Muscle of arm (tissue), 12 donors: ENCODE measurements around the gene NELFB. TPM values are rescaled to one million over a fixed set of nuclear protein-coding genes. Genes with fewer than 3 reads are reported as not detected.

Source experiments
- DNase-seq: peaks from one replicate; pipeline ENCODE4 v3.0.0-alpha.2; 2013
- polyA plus RNA-seq, 12 donors: library from polyadenylated mRNA; unstranded; fragments of 120-200 nt; gene quantifications; one replicate each; pipeline ENCODE4 v1.2.1, GENCODE V29; 2013; ENCODE audit not compliant: insufficient read length in 12 of 12

Gene NELFB
- polyA plus RNA-seq, 12 donors = 31.1 to 52.0 (median 39.2) TPM; not detected in 1

GRCh38 chr9:137311986-137312851 lies 57.1 kb downstream of the NELFB start:
- DNase-seq = no peak

DNA sequence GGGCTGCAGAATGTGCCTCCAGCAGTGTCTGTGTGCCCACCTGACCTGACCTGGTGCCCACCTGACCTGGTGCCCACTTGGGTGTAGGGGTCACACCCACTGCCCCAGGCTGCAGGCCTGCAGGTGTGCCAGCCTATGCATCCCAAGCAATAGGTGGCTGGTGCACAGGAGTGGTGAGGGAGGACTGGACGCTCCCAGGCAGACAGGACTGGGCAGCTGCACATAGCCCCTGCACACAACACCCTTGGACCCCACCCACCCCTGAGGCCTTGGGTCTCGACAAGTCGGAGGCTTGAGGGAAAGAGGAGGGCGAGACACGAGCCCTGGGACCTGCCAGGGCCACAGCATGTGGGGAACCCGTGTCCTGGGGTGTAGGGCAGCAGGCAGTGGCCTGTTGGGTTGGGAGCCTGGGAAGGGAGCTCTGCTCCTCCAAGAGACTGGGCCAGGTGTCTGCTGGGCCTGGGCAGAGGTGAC lies 57.8 kb downstream of the NELFB start:
- DNase-seq = no peak

GRCh38 chr9:137313326-137313936 lies 58.3 kb downstream of the NELFB start:
- DNase-seq = no peak

DNA sequence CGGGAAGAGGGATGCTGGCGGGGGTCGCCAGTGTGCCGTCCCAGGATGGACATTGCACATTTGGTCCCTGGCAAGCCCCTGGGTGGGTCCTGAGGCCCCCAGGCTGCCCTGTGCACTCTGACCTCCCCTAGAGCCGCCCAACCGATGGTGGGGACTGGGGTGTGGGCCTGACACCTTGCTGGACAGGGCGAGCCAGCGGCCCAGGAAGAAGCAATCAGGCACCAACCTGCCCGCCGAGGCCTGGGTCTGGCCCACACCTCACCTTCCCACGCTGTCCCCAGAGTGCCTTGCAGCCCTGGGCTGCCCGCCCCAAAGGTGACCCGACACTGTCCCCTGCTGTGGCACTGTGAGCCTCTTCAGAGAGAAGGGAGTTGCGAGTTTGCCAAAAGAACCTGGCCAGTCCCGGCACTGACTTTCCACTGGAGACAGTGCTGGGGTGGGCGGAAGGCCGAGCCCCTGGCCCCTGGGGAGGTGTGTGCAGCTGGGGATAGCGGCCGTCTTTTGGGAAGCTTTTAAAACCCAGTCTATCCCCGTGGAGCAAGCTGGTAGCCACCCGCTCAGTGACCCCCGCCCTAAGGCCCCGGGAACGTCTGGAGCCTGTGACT lies 58.9 kb downstream of the NELFB start:
- no peak for DNase-seq

DNA sequence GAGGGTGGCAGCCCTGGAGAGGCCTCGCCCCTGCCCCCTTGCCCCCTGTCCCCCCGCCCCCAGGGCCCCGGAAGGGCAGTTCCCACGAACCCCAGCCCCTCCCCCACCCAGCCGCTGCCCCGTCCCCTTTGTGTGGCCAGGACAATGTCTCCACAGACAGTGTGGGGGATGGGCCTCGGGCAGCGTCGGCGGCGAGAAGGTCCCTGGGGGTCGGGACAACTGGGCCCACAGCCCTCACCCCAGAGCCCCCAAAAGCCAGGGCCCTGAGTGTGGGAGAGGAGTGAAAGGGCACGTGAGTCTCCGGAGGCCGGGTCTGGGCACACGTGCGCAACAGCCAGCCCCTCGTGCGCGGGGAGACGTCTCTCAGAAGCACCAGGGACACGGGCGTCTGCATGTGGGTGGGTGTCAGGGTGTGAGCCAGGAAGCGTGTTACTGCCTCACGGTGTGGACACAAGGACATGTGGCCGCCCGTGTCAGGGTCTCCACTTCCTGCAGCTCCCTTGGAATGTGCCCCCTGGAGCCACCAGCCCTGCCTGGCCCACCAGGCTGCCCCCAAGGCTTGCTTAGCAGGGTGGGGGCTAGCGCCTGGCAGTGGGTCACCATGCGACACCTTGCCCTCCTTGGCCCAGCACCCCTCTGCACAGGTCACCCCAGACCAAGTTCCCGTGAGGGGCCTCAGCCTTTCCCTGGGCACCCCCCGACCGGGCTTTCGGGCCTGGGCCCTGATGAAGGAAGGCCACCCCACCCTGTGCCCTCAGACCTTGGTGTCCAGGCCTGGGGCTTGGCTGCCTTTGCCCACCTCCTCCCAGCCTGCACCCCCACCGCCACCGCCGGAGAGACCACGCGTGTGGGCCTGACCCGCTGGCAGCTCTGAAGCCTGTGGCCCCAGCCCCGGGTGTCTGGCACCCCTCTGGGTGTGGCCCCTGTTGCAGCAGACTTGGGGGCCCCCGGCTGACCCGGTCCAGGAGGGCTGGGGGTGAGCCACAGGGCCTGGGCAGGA lies 59.7 kb downstream of the NELFB start:
- DNase-seq = no peak

DNA sequence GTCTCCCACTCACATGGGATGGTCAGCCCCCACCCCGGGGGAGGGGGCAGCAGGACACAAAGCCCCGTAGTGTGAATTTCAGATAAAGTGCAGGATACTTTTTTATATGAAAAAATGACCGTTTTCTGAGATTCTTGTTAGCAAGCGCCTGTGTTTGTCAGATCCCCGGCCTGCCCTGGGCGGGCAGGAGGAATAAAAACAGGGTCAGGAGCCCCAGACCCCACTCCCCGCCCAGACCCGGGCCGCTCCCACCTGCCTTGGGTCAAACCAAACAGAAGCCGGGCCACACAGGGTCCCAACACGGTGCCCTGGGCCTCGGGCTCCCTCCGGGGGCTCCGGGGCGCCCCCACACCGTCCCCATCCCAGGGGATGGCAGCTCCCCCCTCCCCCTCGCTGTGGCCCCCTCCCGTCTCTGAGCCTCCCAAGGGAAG lies 60.5 kb downstream of the NELFB start:
- DNase-seq = no peak

- no peak for DNase-seq
Measured at GRCh38 chr9:137316012-137316981, 61.2 kb downstream of the NELFB start.

DNA sequence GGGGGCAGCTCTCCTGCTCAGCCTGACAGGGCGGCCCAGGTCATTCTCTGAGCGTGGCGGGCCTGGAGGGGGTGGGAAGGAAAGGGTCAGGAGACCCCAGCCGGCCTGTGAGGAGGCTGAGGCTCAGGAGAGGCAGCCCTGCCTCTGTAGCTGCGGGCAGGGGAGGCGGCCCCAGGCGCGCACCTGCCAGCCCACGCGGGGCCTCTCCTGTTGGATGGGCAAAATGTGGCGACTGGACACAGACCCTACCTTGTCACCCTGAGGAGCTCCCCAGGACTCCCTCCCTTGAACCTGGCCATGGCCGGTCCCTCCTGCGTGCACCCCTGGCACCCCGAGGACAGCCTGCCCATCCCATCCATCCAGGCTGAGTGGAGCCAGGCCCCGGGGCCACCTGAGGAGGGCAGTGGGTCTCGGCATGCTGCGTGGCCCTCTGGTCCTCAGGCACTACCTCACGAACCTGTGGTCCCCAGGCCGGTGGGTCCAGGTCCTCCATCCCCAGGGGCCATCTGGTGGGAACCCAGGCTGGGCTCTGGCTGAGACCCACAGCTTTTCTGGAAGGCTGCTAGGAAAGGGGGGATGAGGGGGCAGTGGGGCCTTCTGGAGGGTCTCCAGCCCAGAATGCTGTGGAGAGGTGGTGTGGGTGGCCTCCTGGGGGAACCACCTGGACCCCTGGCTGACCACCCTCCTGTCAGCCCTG lies 62.0 kb downstream of the NELFB start:
- no peak for DNase-seq

GRCh38 chr9:137317718-137318511 lies 62.8 kb downstream of the NELFB start:
- no peak for DNase-seq

- DNase-seq = no peak
Measured at GRCh38 chr9:137318602-137319001, 63.5 kb downstream of the NELFB start.

DNA sequence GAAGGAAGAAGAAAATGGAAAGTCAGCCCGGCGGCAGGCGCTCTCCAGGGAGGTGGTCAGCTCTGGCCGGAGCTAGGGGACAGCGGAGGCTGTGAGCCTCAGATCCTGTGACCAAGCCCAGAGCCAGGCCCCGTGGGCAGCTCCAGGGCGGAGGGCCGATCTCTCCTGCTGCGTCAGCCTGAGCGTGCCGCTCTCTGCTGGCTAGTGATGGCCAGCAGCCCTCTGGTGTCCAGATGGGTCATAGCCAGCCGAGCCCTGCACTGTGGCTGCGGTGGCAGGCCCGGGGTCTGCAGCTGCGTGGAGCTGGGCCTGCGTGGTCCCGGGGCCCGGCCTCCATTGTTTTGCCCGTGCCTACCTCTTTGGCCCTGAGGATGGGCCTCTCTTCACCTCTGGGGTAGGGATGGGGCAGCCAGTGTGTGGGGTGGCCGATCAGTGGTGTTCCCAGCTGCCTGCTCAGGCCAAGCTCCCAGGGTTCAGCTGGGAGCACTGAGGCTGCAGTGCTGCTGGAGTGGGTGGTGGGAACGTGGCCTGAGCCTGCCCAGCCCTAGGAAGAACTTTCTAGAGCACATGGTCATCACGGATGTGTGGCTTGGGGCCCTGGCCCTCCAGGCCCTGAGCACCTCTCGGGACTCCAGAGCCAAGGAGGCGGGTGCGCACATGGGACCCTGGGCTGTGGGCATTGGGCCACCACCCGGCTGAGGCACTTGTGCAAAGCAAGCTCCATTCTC lies 64.0 kb downstream of the NELFB start:
- DNase-seq = no peak

GRCh38 chr9:137319739-137320551 lies 64.8 kb downstream of the NELFB start:
- DNase-seq = no peak

DNA sequence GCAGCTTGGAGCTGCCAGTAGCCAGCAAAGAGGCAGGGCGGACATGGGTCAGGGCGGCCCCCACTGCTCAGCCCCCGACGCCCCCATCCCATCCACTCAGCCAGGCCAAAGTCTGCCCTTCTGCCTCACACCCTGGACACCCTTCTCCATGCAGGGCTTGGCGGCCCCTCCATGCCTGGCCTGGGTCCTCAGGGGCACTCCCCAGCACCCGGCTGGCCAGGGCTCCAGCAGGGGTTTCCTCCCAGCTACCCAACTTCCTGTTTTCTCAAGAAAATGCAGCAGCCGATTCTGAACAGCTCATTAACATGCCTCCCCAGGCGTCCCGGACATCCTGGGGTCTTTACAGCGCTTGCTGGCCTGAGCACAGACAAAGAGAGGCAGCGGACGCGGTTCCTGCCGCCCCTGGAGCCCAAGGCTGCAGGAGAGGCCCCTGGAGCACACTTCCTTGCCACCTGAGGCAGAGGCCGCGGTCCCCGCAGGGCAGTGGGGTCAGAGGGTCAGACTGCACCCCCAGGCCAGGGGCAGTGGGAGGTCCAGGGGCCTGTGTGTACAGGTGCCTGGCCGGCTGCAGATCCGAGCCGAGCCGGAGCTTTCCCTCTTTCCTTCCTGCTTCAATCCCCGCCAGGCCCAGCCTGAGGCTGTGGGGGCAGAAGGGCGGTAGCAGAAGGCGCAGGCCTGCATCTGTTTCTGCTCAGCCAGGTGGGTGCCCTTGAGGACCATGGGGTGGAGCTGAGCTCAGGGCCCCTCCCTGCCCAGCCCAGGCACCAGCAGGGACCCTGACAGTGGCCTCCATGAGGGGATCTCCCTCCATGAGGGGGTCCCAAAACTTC lies 65.6 kb downstream of the NELFB start:
- no peak for DNase-seq

GRCh38 chr9:137321726-137322361 lies 66.7 kb downstream of the NELFB start:
- no peak for DNase-seq
